Measurements from ENCODE around the gene RBM17. TPM values are rescaled to one million over a fixed set of nuclear protein-coding genes. Genes with fewer than 3 reads are reported as not detected.
A peak's percentile ranks its signal among the peaks of the same experiment; 100 is the strongest.

Gene RBM17
- total RNA-seq, 4 donors from 2014 or later = 58.2 to 97.9 (median 80.0) TPM

GRCh38 chr10:6114299-6114698, 25.5 kb downstream of the RBM17 start:
- DNase-seq (ENCODE audit: low spot score) = no peak
- ATAC-seq (ENCODE audit: low FRiP score) = no peak
- TF ChIP-seq, protein P1, sequence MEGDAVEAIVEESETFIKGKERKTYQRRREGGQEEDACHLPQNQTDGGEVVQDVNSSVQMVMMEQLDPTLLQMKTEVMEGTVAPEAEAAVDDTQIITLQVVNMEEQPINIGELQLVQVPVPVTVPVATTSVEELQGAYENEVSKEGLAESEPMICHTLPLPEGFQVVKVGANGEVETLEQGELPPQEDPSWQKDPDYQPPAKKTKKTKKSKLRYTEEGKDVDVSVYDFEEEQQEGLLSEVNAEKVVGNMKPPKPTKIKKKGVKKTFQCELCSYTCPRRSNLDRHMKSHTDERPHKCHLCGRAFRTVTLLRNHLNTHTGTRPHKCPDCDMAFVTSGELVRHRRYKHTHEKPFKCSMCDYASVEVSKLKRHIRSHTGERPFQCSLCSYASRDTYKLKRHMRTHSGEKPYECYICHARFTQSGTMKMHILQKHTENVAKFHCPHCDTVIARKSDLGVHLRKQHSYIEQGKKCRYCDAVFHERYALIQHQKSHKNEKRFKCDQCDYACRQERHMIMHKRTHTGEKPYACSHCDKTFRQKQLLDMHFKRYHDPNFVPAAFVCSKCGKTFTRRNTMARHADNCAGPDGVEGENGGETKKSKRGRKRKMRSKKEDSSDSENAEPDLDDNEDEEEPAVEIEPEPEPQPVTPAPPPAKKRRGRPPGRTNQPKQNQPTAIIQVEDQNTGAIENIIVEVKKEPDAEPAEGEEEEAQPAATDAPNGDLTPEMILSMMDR (IDR thresholded peaks at IDR 0.05) = no peak

DNA sequence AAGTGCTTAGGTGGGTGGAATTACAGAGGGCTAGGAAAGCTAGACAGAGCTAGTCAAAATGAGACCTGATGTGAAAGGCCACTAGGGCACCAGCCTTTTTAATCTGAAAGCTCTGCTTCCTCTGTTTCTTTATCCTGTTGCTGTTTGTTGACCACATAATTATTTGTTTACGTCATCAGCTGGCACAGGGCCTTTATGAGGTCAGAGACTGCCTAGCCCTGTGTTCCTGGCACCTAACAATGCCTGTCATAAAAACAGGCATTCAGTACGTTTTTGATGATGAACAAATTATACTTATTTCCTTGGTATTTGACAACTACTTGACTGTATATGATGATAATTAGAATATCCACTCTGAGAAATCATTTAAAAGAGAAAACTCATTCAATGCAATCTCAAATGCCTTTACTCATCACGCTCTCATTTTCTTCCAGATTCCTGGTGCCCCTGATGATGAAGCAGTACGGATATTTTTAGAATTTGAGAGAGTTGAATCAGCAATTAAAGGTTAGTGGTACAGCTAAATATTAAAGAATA, 26.0 kb downstream of the RBM17 start:
- ATAC-seq (ENCODE audit: low FRiP score) (peak; percentile 38), DNase-seq (ENCODE audit: low spot score) (no peak)
- TF ChIP-seq, protein P1 (IDR thresholded peaks at IDR 0.05) = no peak

- TF ChIP-seq, protein P1 (IDR thresholded peaks at IDR 0.05) = no peak
- no peak for DNase-seq (ENCODE audit: low spot score)
Observed at GRCh38 chr10:6115411-6115810, 26.6 kb downstream of the RBM17 start.

DNA sequence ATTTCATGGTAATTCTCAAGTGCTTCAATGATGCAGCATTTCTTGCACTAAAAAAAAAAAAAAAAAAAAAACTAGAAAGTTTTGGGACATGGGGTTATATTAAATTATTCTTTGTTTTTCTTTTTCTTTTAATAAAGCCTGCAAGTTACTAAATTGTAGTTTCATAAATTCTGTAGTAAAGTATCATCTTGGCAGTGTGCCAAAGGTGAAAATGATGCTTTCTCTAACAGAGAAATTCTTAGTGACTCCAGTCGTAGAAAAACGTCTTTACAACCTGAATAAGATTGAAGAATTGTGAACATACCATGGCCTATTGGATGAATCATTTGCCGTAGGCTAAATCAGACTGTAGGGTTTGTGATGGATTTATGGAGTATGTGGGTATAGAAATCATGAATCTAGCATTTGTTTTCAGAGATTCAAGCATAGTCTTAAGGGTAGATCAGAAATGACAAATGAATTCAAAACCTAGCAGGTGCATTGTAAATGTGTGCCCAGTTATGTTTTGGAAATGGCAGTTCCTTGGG, 27.1 kb downstream of the RBM17 start:
- TF ChIP-seq, protein P1 (IDR thresholded peaks at IDR 0.05) = no peak
- no peak for DNase-seq (ENCODE audit: low spot score)
- ATAC-seq (ENCODE audit: low FRiP score) = no peak

More at GRCh38 chr10:6115411-6115810, 26.6 kb downstream of the RBM17 start:
- ATAC-seq (ENCODE audit: low FRiP score) = no peak

DNA sequence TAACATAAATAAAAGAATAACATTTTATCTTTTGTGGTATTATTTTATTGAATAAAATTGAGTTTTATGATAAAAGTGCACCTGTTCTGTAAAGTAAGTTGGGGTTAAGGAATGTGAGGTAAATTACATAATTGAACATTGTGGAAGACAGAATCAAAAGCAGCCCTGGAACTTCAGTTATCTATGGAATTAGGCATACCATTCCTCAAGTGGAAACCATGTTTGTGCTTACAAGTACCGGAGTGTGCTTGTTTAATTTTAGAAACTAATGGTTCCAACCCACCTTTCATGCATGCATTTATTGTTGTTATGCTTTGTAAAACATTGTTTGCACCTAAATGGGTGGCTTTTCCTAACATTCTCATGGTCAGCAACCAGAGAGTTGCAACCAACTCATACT, 28.0 kb downstream of the RBM17 start:
- DNase-seq (ENCODE audit: low spot score) (no peak), ATAC-seq (ENCODE audit: low FRiP score) (no peak)
- TF ChIP-seq, protein P1 (IDR thresholded peaks at IDR 0.05) = no peak

DNA sequence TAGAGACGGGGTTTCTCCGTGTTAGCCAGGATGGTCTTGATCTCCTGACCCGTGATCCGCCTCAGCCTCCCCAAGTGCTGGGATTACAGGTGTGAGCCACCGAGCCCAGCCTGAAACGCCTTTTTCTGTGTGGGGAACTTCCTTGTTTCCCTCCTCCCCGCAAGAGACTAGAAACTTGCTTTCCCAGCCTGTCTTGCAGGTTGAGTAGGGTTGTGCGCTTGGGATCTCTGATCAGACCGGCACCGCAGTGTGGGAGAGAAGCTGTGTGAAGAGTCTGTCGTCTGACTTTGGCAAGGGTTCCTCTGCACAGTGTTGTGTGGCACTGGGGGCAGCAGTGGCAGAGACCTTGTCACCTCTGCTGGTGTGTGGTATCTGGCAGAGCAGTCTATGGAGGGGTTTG, 28.9 kb downstream of the RBM17 start:
- ATAC-seq (ENCODE audit: low FRiP score) (no peak), DNase-seq (ENCODE audit: low spot score) (no peak)
- TF ChIP-seq, protein P1 (IDR thresholded peaks at IDR 0.05) = no peak

DNA sequence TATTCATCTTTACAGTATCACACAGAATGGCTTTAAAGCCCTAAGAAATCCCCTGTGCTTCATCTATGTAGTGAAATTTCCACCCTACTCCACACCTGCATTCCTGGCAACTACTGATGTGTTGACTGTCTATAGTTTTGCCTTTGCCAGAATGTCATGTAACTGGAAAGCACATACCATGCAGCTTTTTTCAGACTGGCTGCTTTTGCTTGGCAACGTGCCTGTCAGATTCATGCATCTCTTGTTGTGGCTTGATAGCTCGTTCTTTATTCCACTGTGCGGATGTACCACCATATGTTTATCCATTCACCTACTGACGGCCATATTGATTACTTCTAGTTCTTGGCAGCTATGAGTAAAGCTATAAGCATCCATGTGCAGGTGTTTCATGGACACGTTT, 30.6 kb downstream of the RBM17 start:
- DNase-seq (ENCODE audit: low spot score) (no peak), ATAC-seq (ENCODE audit: low FRiP score) (no peak)
- TF ChIP-seq, protein P1 (IDR thresholded peaks at IDR 0.05) = no peak
